OCI-LY1 (cell line): ENCODE data around the gene RSPH1.

Experiments used
- H2AFZ ChIP-seq: fragments of 200-600 bp; sonication (generic), shearing (Covaris generic); 2 replicates; pipeline ENCODE4 v1.6.0; 2014; ENCODE audit warnings: antibody characterized with exemption, mild to moderate bottlenecking, low read length
- H3F3A ChIP-seq: fragments of 200-600 bp; sonication (generic), shearing (Covaris generic); 2 replicates; pipeline ENCODE4 v1.6.0; 2014; ENCODE audit warnings: mild to moderate bottlenecking, antibody characterized with exemption, low read length, moderate library complexity; ENCODE audit not compliant: insufficient read depth
- H3K27ac ChIP-seq: fragments of 200-600 bp; sonication (generic); 2 replicates; pipeline ENCODE4 v1.5.1; 2014; ENCODE audit warnings: low read length, mixed run types, mild to moderate bottlenecking, low read depth; ENCODE audit not compliant: poor library complexity, severe bottlenecking
- H3K27me3 ChIP-seq: fragments of 200-600 bp; sonication (generic); 2 replicates; pipeline ENCODE4 v1.6.0; 2014; ENCODE audit warnings: antibody characterized with exemption, mild to moderate bottlenecking, low read length, moderate library complexity; ENCODE audit not compliant: insufficient read depth
- H3K36me3 ChIP-seq: fragments of 200-600 bp; sonication (generic); 2 replicates; pipeline ENCODE4 v1.6.1; 2014; ENCODE audit warnings: mild to moderate bottlenecking, antibody characterized with exemption, low read length, moderate library complexity, mixed read lengths; ENCODE audit not compliant: insufficient read depth
- H3K4me1 ChIP-seq: fragments of 200-600 bp; sonication (generic); 2 replicates; pipeline ENCODE4 v1.5.1; 2014; ENCODE audit warnings: mild to moderate bottlenecking, low read length, moderate library complexity; ENCODE audit not compliant: insufficient read depth, severe bottlenecking
- H3K4me2 ChIP-seq: fragments of 200-600 bp; sonication (generic), shearing (Covaris generic); 2 replicates; pipeline ENCODE4 v1.6.1; 2014; ENCODE audit warnings: low read length
- H3K4me3 ChIP-seq: fragments of 200-600 bp; sonication (generic); 2 replicates; pipeline ENCODE4 v1.5.1; 2014; ENCODE audit warnings: low read length, low read depth, mild to moderate bottlenecking, mixed read lengths; ENCODE audit not compliant: poor library complexity, severe bottlenecking
- H3K79me2 ChIP-seq: fragments of 200-600 bp; shearing (Covaris generic); 2 replicates; pipeline ENCODE4 v1.6.1; 2016; ENCODE audit warnings: mixed run types, low read length, mixed read lengths; ENCODE audit not compliant: insufficient read depth
- H3K9ac ChIP-seq: fragments of 200-600 bp; sonication (generic), shearing (Covaris generic); 2 replicates; pipeline ENCODE4 v1.6.1; 2014; ENCODE audit warnings: mild to moderate bottlenecking, low read length, mixed read lengths
- H3K9me2 ChIP-seq: fragments of 200-600 bp; sonication (generic), shearing (Covaris generic); 2 replicates; pipeline ENCODE4 v1.6.1; 2014; ENCODE audit warnings: low read depth, mild to moderate bottlenecking, low read length, mixed read lengths
- H3K9me3 ChIP-seq: fragments of 200-600 bp; shearing (Covaris generic); 2 replicates; pipeline ENCODE4 v1.6.1; 2014; ENCODE audit warnings: low read length, mixed read lengths
- H4K20me1 ChIP-seq: fragments of 200-600 bp; sonication (generic), shearing (Covaris generic); 2 replicates; pipeline ENCODE4 v1.6.0; 2016; ENCODE audit warnings: mild to moderate bottlenecking, low read length; ENCODE audit not compliant: insufficient read depth
- EZH2 ChIP-seq: fragments of 200-600 bp; sonication (generic), shearing (Covaris generic); IDR thresholded peaks from 2 replicates; pipeline ENCODE4 v1.8.0; 2017; ENCODE audit warnings: borderline replicate concordance, mixed run types, mild to moderate bottlenecking, antibody characterized with exemption, low read length, moderate library complexity, mixed read lengths
- TF ChIP-seq, protein P1 (sequence below): fragments of 200-600 bp; sonication (generic), shearing (Covaris generic); IDR thresholded peaks from 2 replicates; pipeline ENCODE4 v1.5.1; 2017; ENCODE audit warnings: mild to moderate bottlenecking, antibody characterized with exemption, low read length, moderate library complexity, mixed read lengths

The RSPH1 gene

DNA sequence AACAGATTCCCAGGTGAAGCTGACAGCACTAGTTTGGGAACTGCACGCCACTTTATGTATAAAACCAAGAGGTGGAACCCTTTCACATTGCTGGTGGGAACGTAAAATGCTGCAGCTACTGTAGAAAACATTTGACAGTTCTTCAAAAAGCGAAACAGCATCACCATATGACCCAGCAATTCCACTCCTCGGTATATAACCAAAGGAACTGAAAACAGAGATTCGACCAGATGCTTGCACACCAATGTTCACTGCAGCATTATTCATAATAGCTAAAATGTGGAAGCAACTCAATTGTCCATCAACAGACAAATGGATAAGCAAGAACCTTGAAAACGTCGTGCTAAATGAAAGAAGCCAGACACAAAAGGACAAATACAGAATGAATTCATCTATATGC is 17.5 kb downstream of the RSPH1 start:
- H3K4me2 ChIP-seq = no peak overlapping the region
- peaks cover 13% of the 10 kb centered on the region for H3K27me3 ChIP-seq
- TF ChIP-seq, protein P1, sequence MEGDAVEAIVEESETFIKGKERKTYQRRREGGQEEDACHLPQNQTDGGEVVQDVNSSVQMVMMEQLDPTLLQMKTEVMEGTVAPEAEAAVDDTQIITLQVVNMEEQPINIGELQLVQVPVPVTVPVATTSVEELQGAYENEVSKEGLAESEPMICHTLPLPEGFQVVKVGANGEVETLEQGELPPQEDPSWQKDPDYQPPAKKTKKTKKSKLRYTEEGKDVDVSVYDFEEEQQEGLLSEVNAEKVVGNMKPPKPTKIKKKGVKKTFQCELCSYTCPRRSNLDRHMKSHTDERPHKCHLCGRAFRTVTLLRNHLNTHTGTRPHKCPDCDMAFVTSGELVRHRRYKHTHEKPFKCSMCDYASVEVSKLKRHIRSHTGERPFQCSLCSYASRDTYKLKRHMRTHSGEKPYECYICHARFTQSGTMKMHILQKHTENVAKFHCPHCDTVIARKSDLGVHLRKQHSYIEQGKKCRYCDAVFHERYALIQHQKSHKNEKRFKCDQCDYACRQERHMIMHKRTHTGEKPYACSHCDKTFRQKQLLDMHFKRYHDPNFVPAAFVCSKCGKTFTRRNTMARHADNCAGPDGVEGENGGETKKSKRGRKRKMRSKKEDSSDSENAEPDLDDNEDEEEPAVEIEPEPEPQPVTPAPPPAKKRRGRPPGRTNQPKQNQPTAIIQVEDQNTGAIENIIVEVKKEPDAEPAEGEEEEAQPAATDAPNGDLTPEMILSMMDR = no peak
- no peak for TF ChIP-seq EZH2
- H3K79me2 ChIP-seq = no peaks in the 10 kb centered on the region
- H3K9me3 ChIP-seq = no peaks in the 10 kb centered on the region
- no peak overlapping the region for H3K9ac ChIP-seq
- no peak overlapping the region for H3K4me3 ChIP-seq
- no peaks in the 10 kb centered on the region; the same call in 1 of the 2 replicates for H3K36me3 ChIP-seq
- no peaks in the 10 kb centered on the region for H3K4me1 ChIP-seq
- H2AFZ ChIP-seq = no peak overlapping the region
- H3F3A ChIP-seq = no peaks in the 10 kb centered on the region
- no peak overlapping the region for H3K27ac ChIP-seq
- no peaks in the 10 kb centered on the region for H4K20me1 ChIP-seq
- H3K9me2 ChIP-seq = no peaks in the 10 kb centered on the region

DNA sequence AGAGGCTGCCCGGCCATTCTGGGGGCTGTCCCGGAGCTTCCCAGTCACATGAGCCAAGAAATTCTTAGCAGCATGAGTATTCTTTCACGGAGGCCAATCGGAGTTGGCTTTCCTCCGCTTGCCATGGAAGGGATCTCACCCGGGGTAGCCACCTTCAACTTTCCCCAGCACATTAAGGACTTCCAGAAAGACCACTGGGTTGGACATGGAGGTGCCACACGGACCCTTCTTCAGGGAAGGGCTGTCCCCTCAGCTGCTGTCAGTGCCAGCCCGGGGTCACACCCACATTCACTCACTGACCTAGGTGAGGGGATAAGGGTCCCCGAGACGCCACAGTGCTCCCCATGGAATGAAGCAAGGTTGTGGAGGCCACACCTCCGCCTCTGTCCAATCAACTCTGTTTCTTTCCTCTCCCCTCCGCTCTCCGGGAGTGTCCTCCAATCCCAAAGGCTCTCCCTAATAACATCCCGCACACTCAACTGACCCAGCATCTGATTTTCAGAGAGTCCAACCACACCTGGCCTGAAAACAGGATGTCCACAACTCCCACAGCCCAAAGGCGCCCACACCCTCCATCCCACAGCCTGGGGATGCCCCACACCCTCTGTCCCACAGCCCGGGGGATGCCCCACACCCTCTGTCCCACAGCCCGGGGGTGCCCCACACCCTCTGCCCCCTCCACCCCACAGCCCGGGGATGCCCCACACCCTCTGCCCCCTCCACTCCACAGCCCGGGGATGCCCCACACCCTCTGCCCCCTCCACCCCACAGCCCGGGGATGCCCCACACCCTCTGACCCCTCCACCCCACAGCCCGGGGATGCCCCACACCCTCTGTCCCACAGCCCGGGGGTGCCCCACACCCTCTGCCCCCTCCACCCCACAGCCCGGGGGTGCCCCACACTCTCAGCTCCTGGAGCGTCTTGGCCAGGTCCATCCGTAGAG is 19.4 kb downstream of the RSPH1 start:
- no peaks in the 10 kb centered on the region for H3K9me2 ChIP-seq

DNA sequence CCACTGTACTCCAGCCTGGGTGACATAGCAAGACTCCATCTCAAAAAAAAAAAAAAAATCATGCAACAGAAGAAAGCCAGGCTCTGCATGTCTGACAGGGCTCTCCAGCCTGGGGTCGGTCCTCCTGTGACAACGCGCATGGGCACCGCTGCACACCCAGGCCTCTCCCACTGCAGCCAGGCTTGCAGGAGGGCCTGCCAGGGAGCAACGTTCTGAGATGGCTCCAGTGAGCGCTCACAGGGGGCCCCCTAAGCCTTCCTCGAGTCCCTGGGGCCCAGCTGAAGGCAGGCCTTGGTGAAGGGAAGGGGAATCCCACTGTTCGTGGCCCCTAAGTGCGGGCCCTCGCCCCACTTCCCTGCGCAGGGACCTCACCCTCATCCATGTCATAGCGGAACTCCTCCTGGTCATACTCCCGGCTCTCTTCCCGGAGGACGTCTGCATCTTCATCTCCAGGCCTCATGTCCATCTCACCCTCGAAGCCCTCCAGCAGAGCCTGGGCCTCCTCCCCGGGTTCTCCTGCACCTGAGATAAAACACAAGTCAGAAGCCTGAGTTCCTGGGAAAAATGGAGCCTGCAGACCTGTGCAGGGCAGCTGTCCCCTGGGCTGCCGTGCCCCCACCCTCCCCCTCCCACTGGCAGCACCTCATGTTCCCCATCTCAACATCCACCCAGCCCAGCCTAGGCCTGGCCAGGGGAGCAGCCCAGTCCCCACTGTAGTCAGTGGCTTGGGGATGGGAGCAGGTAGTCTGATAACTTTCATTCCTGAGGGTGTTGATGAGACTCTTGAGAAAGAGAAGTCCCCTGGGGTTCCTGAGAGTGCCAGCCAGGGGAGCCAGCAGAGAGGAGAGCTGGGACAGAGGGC is 20.3 kb downstream of the RSPH1 start:
- H3K36me3 ChIP-seq = no peaks in the 10 kb centered on the region; the same call in 1 of the 2 replicates

More for the DNA sequence above, 19.4 kb downstream of the RSPH1 start:
- TF ChIP-seq, protein P1 = no peak
- no peak for TF ChIP-seq EZH2
- H4K20me1 ChIP-seq = no peaks in the 10 kb centered on the region
- no peaks in the 10 kb centered on the region for H3K9me3 ChIP-seq
- no peak overlapping the region for H3K4me2 ChIP-seq
- no peak overlapping the region for H2AFZ ChIP-seq
- H3K27ac ChIP-seq = no peak overlapping the region
- no peak overlapping the region for H3K9ac ChIP-seq
- peaks cover 5% of the 10 kb centered on the region for H3K4me1 ChIP-seq
- H3K4me3 ChIP-seq = no peak overlapping the region
- no peaks in the 10 kb centered on the region; the same call in 1 of the 2 replicates for H3K36me3 ChIP-seq
- no peaks in the 10 kb centered on the region for H3K79me2 ChIP-seq
- H3F3A ChIP-seq = no peaks in the 10 kb centered on the region
- peaks cover 6% of the 10 kb centered on the region; the same call in 1 of the 2 replicates for H3K27me3 ChIP-seq

More for the DNA sequence above, 20.3 kb downstream of the RSPH1 start:
- Histone ChIP-seq H3K27me3 (no peaks in the 10 kb centered on the region; the same call in 1 of the 2 replicates), H3K4me3 (no peak overlapping the region), H3K9me2 (no peaks in the 10 kb centered on the region), H3K27ac (no peak overlapping the region), H3K79me2 (no peaks in the 10 kb centered on the region), H3K9me3 (no peaks in the 10 kb centered on the region), H3K4me1 (peaks cover 10% of the 10 kb centered on the region), H3F3A (no peaks in the 10 kb centered on the region), H2AFZ (no peak overlapping the region), H4K20me1 (no peaks in the 10 kb centered on the region), H3K9ac (no peak overlapping the region), H3K4me2 (no peak overlapping the region)
- TF ChIP-seq, protein P1 = no peak
- TF ChIP-seq EZH2 = no peak
